ENCODE results near the gene GPR89A. TPM values are rescaled to one million over a fixed set of nuclear protein-coding genes. Genes with fewer than 3 reads are reported as not detected.

GPR89A gene
- total and polyA plus RNA-seq, 2 experiments from 2014 or later, result 68.5 to 81.1 TPM

DNA sequence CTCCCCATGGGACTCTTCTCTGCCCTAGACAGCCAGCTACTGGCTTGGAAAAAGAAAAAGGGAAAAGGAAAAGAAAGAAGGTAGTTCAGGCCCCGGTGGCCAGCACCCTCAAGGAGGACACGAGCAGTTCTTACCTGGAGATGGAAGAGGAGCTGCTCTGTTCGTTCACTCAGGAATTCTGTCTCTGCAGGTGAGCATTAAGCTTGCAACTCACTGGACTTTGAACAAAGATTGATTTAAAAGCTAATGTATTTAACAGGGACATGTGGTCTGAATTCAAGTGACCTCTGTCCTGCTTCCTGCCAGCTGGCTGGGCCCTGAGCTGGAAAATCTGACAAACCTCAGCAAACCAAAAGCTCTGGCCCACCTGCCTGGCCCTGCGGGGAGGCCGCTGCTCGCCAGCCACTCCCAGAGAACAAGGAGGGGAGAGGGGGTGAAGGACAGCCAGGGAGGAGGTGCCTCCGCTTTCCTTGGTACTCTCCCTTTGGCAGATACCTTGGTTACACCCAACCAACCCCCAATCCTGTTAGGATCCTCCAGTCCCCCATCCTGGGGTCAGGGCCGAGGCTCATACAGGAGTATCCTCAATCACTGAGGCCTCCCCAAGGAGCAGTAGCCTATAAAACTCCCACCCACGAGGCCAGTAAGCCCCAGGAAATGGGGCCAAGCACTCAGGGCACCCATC lies 99.5 kb downstream of the GPR89A start, which contains the start of gene PDZK1:
Gene PDZK1, minus strand, starts transcription at position 186 of the 685 bp plus-strand sequence. CDS start 19,347 bp downstream, outside the sequence.
- Histone ChIP-seq H3K4me2 (no peak within 1 kb of the TSS), H3K4me1 (ENCODE audit: insufficient read depth) (no peaks in the 10 kb centered on the region), H3K4me3 (no peak within 1 kb of the TSS), H3F3A (replicated peaks; ENCODE audit: low read depth) (no peaks in the 10 kb centered on the region), H3K27ac (ENCODE audit: low read depth) (no peak within 1 kb of the TSS), H3K27me3 (ENCODE audit: insufficient read depth) (no peaks in the 10 kb centered on the region), H3K9me2 (ENCODE audit: insufficient read depth) (0 out of 2 replicates have a peak, but pooled peaks cover 3% of the 10 kb centered on the region), H2AFZ (peak within 1 kb of the TSS; percentile 85), H3K36me3 (ENCODE audit: insufficient read depth) (no peaks in the 10 kb centered on the region), H4K20me1 (replicated peaks; ENCODE audit: insufficient read depth) (no peaks in the 10 kb centered on the region), H3K79me2 (replicated peaks; ENCODE audit: insufficient read depth) (no peaks in the 10 kb centered on the region)
- DNase-seq (ENCODE audit: low spot score) (no peak), ATAC-seq (peak; percentile 90)
- Mint-ChIP-seq H3K27me3 (ENCODE audit: insufficient read depth, low read depth, poor library complexity) (peaks cover 7% of the 10 kb centered on the region), H3K27ac (0 out of 2 replicates have a peak within 1 kb of the TSS, but pooled peaks have one; percentile 19), H3K9me3 (no peaks in the 10 kb centered on the region), H3K4me3 (no peak within 1 kb of the TSS), H3K4me1 (peaks cover 17% of the 10 kb centered on the region), H3K36me3 (ENCODE audit: low read depth) (no peaks in the 10 kb centered on the region)
- TF ChIP-seq ZNF114 (CRISPR knock-in tag; IDR thresholded peaks at IDR 0.05), result no peak
- TF ChIP-seq ZNF331 (CRISPR knock-in tag; IDR thresholded peaks at IDR 0.05; ENCODE audit: low read depth), result no peak
- TF ChIP-seq, protein P1, sequence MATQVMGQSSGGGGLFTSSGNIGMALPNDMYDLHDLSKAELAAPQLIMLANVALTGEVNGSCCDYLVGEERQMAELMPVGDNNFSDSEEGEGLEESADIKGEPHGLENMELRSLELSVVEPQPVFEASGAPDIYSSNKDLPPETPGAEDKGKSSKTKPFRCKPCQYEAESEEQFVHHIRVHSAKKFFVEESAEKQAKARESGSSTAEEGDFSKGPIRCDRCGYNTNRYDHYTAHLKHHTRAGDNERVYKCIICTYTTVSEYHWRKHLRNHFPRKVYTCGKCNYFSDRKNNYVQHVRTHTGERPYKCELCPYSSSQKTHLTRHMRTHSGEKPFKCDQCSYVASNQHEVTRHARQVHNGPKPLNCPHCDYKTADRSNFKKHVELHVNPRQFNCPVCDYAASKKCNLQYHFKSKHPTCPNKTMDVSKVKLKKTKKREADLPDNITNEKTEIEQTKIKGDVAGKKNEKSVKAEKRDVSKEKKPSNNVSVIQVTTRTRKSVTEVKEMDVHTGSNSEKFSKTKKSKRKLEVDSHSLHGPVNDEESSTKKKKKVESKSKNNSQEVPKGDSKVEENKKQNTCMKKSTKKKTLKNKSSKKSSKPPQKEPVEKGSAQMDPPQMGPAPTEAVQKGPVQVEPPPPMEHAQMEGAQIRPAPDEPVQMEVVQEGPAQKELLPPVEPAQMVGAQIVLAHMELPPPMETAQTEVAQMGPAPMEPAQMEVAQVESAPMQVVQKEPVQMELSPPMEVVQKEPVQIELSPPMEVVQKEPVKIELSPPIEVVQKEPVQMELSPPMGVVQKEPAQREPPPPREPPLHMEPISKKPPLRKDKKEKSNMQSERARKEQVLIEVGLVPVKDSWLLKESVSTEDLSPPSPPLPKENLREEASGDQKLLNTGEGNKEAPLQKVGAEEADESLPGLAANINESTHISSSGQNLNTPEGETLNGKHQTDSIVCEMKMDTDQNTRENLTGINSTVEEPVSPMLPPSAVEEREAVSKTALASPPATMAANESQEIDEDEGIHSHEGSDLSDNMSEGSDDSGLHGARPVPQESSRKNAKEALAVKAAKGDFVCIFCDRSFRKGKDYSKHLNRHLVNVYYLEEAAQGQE (IDR thresholded peaks at IDR 0.05; ENCODE audit: unreplicated experiment), result no peak
- TF ChIP-seq JUNB (IDR thresholded peaks at IDR 0.05; ENCODE audit: unreplicated experiment), result no peak
- no peak for TF ChIP-seq EZH2phosphoT487 (IDR thresholded peaks at IDR 0.05; ENCODE audit: unreplicated experiment)
- TF ChIP-seq EZH2 (IDR thresholded peaks at IDR 0.05; ENCODE audit: low read depth, unreplicated experiment), result no peak
- no peak for TF ChIP-seq POLR2AphosphoS5 (IDR thresholded peaks at IDR 0.05; ENCODE audit: low read depth)
- TF ChIP-seq, protein P2, sequence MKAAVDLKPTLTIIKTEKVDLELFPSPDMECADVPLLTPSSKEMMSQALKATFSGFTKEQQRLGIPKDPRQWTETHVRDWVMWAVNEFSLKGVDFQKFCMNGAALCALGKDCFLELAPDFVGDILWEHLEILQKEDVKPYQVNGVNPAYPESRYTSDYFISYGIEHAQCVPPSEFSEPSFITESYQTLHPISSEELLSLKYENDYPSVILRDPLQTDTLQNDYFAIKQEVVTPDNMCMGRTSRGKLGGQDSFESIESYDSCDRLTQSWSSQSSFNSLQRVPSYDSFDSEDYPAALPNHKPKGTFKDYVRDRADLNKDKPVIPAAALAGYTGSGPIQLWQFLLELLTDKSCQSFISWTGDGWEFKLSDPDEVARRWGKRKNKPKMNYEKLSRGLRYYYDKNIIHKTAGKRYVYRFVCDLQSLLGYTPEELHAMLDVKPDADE (IDR thresholded peaks at IDR 0.05), result no peak
- TF ChIP-seq STAT1 (IDR thresholded peaks at IDR 0.05; ENCODE audit: unreplicated experiment), result no peak
- no peak for TF ChIP-seq CREB1 (CRISPR knock-in tag; IDR thresholded peaks at IDR 0.05; ENCODE audit: low read depth)
- no peak for TF ChIP-seq NANOG (IDR thresholded peaks at IDR 0.05; ENCODE audit: borderline replicate concordance)
- TF ChIP-seq, protein P3, sequence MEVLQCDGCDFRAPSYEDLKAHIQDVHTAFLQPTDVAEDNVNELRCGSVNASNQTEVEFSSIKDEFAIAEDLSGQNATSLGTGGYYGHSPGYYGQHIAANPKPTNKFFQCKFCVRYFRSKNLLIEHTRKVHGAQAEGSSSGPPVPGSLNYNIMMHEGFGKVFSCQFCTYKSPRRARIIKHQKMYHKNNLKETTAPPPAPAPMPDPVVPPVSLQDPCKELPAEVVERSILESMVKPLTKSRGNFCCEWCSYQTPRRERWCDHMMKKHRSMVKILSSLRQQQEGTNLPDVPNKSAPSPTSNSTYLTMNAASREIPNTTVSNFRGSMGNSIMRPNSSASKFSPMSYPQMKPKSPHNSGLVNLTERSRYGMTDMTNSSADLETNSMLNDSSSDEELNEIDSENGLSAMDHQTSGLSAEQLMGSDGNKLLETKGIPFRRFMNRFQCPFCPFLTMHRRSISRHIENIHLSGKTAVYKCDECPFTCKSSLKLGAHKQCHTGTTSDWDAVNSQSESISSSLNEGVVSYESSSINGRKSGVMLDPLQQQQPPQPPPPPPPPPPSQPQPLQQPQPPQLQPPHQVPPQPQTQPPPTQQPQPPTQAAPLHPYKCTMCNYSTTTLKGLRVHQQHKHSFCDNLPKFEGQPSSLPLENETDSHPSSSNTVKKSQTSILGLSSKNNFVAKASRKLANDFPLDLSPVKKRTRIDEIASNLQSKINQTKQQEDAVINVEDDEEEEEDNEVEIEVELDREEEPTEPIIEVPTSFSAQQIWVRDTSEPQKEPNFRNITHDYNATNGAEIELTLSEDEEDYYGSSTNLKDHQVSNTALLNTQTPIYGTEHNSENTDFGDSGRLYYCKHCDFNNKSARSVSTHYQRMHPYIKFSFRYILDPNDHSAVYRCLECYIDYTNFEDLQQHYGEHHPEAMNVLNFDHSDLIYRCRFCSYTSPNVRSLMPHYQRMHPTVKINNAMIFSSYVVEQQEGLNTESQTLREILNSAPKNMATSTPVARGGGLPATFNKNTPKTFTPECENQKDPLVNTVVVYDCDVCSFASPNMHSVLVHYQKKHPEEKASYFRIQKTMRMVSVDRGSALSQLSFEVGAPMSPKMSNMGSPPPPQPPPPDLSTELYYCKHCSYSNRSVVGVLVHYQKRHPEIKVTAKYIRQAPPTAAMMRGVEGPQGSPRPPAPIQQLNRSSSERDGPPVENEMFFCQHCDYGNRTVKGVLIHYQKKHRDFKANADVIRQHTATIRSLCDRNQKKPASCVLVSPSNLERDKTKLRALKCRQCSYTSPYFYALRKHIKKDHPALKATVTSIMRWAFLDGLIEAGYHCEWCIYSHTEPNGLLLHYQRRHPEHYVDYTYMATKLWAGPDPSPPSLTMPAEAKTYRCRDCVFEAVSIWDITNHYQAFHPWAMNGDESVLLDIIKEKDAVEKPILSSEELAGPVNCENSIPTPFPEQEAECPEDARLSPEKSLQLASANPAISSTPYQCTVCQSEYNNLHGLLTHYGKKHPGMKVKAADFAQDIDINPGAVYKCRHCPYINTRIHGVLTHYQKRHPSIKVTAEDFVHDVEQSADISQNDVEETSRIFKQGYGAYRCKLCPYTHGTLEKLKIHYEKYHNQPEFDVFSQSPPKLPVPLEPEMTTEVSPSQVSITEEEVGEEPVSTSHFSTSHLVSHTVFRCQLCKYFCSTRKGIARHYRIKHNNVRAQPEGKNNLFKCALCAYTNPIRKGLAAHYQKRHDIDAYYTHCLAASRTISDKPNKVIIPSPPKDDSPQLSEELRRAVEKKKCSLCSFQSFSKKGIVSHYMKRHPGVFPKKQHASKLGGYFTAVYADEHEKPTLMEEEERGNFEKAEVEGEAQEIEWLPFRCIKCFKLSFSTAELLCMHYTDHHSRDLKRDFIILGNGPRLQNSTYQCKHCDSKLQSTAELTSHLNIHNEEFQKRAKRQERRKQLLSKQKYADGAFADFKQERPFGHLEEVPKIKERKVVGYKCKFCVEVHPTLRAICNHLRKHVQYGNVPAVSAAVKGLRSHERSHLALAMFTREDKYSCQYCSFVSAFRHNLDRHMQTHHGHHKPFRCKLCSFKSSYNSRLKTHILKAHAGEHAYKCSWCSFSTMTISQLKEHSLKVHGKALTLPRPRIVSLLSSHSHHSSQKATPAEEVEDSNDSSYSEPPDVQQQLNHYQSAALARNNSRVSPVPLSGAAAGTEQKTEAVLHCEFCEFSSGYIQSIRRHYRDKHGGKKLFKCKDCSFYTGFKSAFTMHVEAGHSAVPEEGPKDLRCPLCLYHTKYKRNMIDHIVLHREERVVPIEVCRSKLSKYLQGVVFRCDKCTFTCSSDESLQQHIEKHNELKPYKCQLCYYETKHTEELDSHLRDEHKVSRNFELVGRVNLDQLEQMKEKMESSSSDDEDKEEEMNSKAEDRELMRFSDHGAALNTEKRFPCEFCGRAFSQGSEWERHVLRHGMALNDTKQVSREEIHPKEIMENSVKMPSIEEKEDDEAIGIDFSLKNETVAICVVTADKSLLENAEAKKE (CRISPR knock-in tag; IDR thresholded peaks at IDR 0.05), result no peak
- TF ChIP-seq, protein P4, sequence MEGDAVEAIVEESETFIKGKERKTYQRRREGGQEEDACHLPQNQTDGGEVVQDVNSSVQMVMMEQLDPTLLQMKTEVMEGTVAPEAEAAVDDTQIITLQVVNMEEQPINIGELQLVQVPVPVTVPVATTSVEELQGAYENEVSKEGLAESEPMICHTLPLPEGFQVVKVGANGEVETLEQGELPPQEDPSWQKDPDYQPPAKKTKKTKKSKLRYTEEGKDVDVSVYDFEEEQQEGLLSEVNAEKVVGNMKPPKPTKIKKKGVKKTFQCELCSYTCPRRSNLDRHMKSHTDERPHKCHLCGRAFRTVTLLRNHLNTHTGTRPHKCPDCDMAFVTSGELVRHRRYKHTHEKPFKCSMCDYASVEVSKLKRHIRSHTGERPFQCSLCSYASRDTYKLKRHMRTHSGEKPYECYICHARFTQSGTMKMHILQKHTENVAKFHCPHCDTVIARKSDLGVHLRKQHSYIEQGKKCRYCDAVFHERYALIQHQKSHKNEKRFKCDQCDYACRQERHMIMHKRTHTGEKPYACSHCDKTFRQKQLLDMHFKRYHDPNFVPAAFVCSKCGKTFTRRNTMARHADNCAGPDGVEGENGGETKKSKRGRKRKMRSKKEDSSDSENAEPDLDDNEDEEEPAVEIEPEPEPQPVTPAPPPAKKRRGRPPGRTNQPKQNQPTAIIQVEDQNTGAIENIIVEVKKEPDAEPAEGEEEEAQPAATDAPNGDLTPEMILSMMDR (conservative IDR thresholded peaks at IDR 0.05; ENCODE audit: low read depth in 2 of 2), result no peak

Data from GM23338 (cell line).